Muscle layer of colon (tissue), 2 donors: ENCODE data around the gene CSF2RB.

Experiments
- H3K27ac ChIP-seq: one replicate; pipeline ENCODE4 v1.7.0; 2013; ENCODE audit warnings: low read depth, mild to moderate bottlenecking, low read length, moderate library complexity
- H3K27me3 ChIP-seq, 2 donors: one replicate each; pipeline ENCODE4 v1.7.0; 2013; ENCODE audit warnings: low read length in 2 of 2, mild to moderate bottlenecking in 2 of 2; ENCODE audit not compliant: insufficient read depth in 2 of 2, control insufficient read depth in 1 of 2
- H3K36me3 ChIP-seq: one replicate; pipeline ENCODE4 v1.7.0; 2013; ENCODE audit warnings: mild to moderate bottlenecking, low read length; ENCODE audit not compliant: insufficient read depth
- H3K4me1 ChIP-seq: one replicate; pipeline ENCODE4 v1.7.0; 2013; ENCODE audit warnings: mild to moderate bottlenecking, low read length; ENCODE audit not compliant: insufficient read depth
- H3K4me3 ChIP-seq, 2 donors: one replicate each; pipeline ENCODE4 v1.7.0; 2013; ENCODE audit warnings: low read length in 2 of 2, low read depth in 1 of 2, mild to moderate bottlenecking in 1 of 2, moderate library complexity in 1 of 2
- H3K9ac ChIP-seq: one replicate; pipeline ENCODE4 v1.7.0; 2013; ENCODE audit warnings: low read length
- H3K9me3 ChIP-seq: one replicate; pipeline ENCODE4 v1.7.0; 2013; ENCODE audit warnings: mild to moderate bottlenecking, low read length
- donor health status: abdominal sarcoma.
- donor health status: Adenocarcinoma of cecum.

CSF2RB gene

GRCh38 chr22:36964106-36964505 lies 50.7 kb downstream of the CSF2RB start:
- Histone ChIP-seq H3K36me3 (no peaks in the 10 kb centered on the region), H3K27me3 (no peaks in the 10 kb centered on the region), H3K4me1 (no peaks in the 10 kb centered on the region), H3K4me3 (no peak overlapping the region), H3K9me3 (no peaks in the 10 kb centered on the region), H3K9ac (no peak overlapping the region), H3K27ac (no peak overlapping the region)

GRCh38 chr22:36965696-36966095 lies 52.3 kb downstream of the CSF2RB start:
- no peaks in the 10 kb centered on the region for H3K4me1 ChIP-seq
- H3K4me3 ChIP-seq: no peak overlapping the region
- H3K9me3 ChIP-seq: no peaks in the 10 kb centered on the region
- no peaks in the 10 kb centered on the region for H3K36me3 ChIP-seq
- H3K27ac ChIP-seq: no peak overlapping the region
- H3K9ac ChIP-seq: no peak overlapping the region
- no peaks in the 10 kb centered on the region for H3K27me3 ChIP-seq

GRCh38 chr22:36966851-36967540 lies 53.6 kb downstream of the CSF2RB start:
- H3K9ac ChIP-seq: no peak overlapping the region
- H3K4me3 ChIP-seq: no peak overlapping the region
- H3K36me3 ChIP-seq: no peaks in the 10 kb centered on the region
- no peaks in the 10 kb centered on the region for H3K9me3 ChIP-seq
- H3K27ac ChIP-seq: no peak overlapping the region
- peaks cover 11% of the 10 kb centered on the region for H3K4me1 ChIP-seq
- no peaks in the 10 kb centered on the region for H3K27me3 ChIP-seq

GRCh38 chr22:36968249-36968964 lies 55.0 kb downstream of the CSF2RB start:
- Histone ChIP-seq H3K27me3 (no peaks in the 10 kb centered on the region), H3K36me3 (no peaks in the 10 kb centered on the region), H3K4me1 (peaks cover 17% of the 10 kb centered on the region), H3K27ac (no peak overlapping the region), H3K4me3 (no peak overlapping the region), H3K9me3 (no peaks in the 10 kb centered on the region), H3K9ac (no peak overlapping the region)

GRCh38 chr22:36971341-36972125 lies 58.1 kb downstream of the CSF2RB start:
- peak overlapping the region; percentile 70 for H3K27ac ChIP-seq
- H3K9ac ChIP-seq: no peak overlapping the region

GRCh38 chr22:36976606-36977005 lies 63.2 kb downstream of the CSF2RB start:
- Histone ChIP-seq H3K27me3 (no peaks in the 10 kb centered on the region), H3K36me3 (no peaks in the 10 kb centered on the region), H3K27ac (no peak overlapping the region), H3K4me3 (no peak overlapping the region), H3K4me1 (peaks cover 10% of the 10 kb centered on the region), H3K9ac (no peak overlapping the region), H3K9me3 (no peaks in the 10 kb centered on the region)

More at GRCh38 chr22:36971341-36972125, 58.1 kb downstream of the CSF2RB start:
- Histone ChIP-seq H3K27me3 (no peaks in the 10 kb centered on the region), H3K4me3 (no peak overlapping the region), H3K9me3 (no peaks in the 10 kb centered on the region), H3K36me3 (no peaks in the 10 kb centered on the region), H3K4me1 (peaks cover 17% of the 10 kb centered on the region)

GRCh38 chr22:36977401-36977861 lies 64.0 kb downstream of the CSF2RB start:
- H3K27me3 ChIP-seq: no peaks in the 10 kb centered on the region
- peak overlapping the region; percentile 44 for H3K9ac ChIP-seq
- H3K27ac ChIP-seq: peak overlapping the region; percentile 27
- peaks cover 2% of the 10 kb centered on the region for H3K4me1 ChIP-seq
- no peaks in the 10 kb centered on the region for H3K9me3 ChIP-seq
- no peaks in the 10 kb centered on the region for H3K36me3 ChIP-seq
- H3K4me3 ChIP-seq: peak overlapping the region; percentile 28 to 55

GRCh38 chr22:36977947-36978660 lies 64.7 kb downstream of the CSF2RB start:
- Histone ChIP-seq H3K4me3 (peak overlapping the region; percentile 28 to 55), H3K27me3 (no peaks in the 10 kb centered on the region), H3K9me3 (no peaks in the 10 kb centered on the region), H3K9ac (peak overlapping the region; percentile 44), H3K36me3 (no peaks in the 10 kb centered on the region), H3K27ac (peak overlapping the region; percentile 27), H3K4me1 (no peaks in the 10 kb centered on the region)

- H3K27me3 ChIP-seq: no peaks in the 10 kb centered on the region
- no peaks in the 10 kb centered on the region for H3K9me3 ChIP-seq
- no peak overlapping the region for H3K27ac ChIP-seq
- H3K4me3 ChIP-seq: no peak overlapping the region
- H3K36me3 ChIP-seq: no peaks in the 10 kb centered on the region
- no peak overlapping the region for H3K9ac ChIP-seq
- H3K4me1 ChIP-seq: no peaks in the 10 kb centered on the region
Observed at GRCh38 chr22:36979016-36979910, 65.8 kb downstream of the CSF2RB start.

- H3K36me3 ChIP-seq: no peaks in the 10 kb centered on the region
- H3K4me3 ChIP-seq: no peak overlapping the region
- H3K9me3 ChIP-seq: peaks cover 9% of the 10 kb centered on the region
- H3K4me1 ChIP-seq: no peaks in the 10 kb centered on the region
- H3K27ac ChIP-seq: no peak overlapping the region
- H3K27me3 ChIP-seq: no peaks in the 10 kb centered on the region
- H3K9ac ChIP-seq: no peak overlapping the region
Observed at GRCh38 chr22:36981247-36981775, 67.9 kb downstream of the CSF2RB start.
